ENCODE results near the gene SRP72.
"Not testable (repeated sequence)": the region's sequence is repeated elsewhere in the genome, so short reads cannot be mapped to it uniquely, and the experiment has no call there.

Gene SRP72

DNA sequence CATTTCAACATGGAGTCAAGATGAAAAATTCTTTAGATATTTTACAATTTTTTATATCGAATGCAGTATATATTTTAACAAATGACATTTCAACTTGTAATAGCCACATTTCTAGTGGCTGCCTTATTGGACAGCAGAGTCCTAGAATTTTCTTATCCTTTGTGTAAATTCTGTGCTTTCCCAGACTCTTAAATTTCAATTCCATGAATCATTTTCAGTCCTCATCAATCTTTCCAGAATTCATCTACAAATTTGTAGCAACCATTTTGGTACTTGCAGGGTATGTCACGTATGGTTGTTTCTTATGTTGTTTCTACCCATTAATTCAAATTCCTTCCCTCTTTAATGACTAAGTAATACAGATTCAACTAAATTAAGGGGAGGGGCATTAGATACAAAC, 28.7 kb upstream of the SRP72 start:
- no peak overlapping the region for H2AK5ac ChIP-seq (ENCODE audit: low read length)
- no peak overlapping the region for H4K8ac ChIP-seq (ENCODE audit: low read depth, low read length)
- peaks cover 2% of the 10 kb centered on the region for H3K79me1 ChIP-seq (ENCODE audit: low read length)
- H3K4me1 ChIP-seq (ENCODE audit: control insufficient read depth, low read depth, low read length) = peaks cover 2% of the 10 kb centered on the region
- H2BK5ac ChIP-seq (ENCODE audit: low read length) = no peak overlapping the region
- no peak overlapping the region for H3K4me3 ChIP-seq (ENCODE audit: low read length)
- no peak for DNase-seq
- no peak overlapping the region for H3K23ac ChIP-seq (ENCODE audit: low read length)
- 100% methylated on average over 1 of the region's 2 CpGs for WGBS (ENCODE audit: extremely low coverage, insufficient coverage, low lambda C conversion rate)
- no peak overlapping the region for H4K5ac ChIP-seq (ENCODE audit: low read length)
- peaks cover 74% of the 10 kb centered on the region for H3K79me2 ChIP-seq (ENCODE audit: control insufficient read depth, insufficient read depth, low read length)
- no peak overlapping the region for H3K56ac ChIP-seq (ENCODE audit: low read length)
- no peak overlapping the region for H3K27ac ChIP-seq (ENCODE audit: low read depth, low read length)
- no peak overlapping the region for H2BK120ac ChIP-seq (ENCODE audit: low read depth, low read length)
- no peak overlapping the region for H3K9ac ChIP-seq (ENCODE audit: low read length)
- no peaks in the 10 kb centered on the region for H3K27me3 ChIP-seq (ENCODE audit: insufficient read depth, low read length, poor library complexity)
- H2BK15ac ChIP-seq (replicated peaks; ENCODE audit: low read depth) = no peak overlapping the region
- no peak overlapping the region for H3K18ac ChIP-seq (ENCODE audit: low read length)
- no peak overlapping the region for H3K4me2 ChIP-seq (ENCODE audit: low read length)
- peaks cover 1% of the 10 kb centered on the region for H3K36me3 ChIP-seq (ENCODE audit: control insufficient read depth, insufficient read depth, low read length)
- no peak overlapping the region for H3K4ac ChIP-seq (ENCODE audit: low read depth, low read length)

DNA sequence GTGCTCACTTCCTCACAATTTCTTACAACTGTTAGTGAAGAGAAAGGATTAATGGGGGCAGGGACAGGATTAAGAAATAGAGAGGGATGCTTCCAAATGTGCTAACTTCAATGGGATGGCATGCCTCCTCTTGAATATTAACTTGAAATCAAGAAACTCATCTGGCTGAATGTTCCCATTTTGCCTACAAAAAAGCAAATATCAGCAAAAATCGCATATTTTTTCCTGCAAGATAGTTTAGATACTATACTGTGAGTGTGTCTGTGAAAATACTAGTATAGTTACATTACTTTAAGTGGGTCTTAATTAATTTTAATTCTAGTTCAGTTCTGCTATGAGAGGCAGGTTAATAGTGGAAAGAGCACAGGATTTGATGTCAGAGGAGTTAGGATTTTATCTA, 26.4 kb upstream of the SRP72 start:
- H3K27me3 ChIP-seq (ENCODE audit: insufficient read depth, low read length, poor library complexity) = no peaks in the 10 kb centered on the region
- no peak overlapping the region for H3K18ac ChIP-seq (ENCODE audit: low read length)
- no peak overlapping the region for H3K56ac ChIP-seq (ENCODE audit: low read length)
- H4K8ac ChIP-seq (ENCODE audit: low read depth, low read length) = no peak overlapping the region
- no peak overlapping the region for H4K5ac ChIP-seq (ENCODE audit: low read length)
- H3K9ac ChIP-seq (ENCODE audit: low read length) = no peak overlapping the region
- peaks cover 67% of the 10 kb centered on the region for H3K79me2 ChIP-seq (ENCODE audit: control insufficient read depth, insufficient read depth, low read length)
- DNase-seq = no peak
- H3K23ac ChIP-seq (ENCODE audit: low read length) = no peak overlapping the region
- no peak overlapping the region for H2BK5ac ChIP-seq (ENCODE audit: low read length)
- no peak overlapping the region for H2BK120ac ChIP-seq (ENCODE audit: low read depth, low read length)
- H3K4me3 ChIP-seq (ENCODE audit: low read length) = no peak overlapping the region
- peaks cover 2% of the 10 kb centered on the region for H3K79me1 ChIP-seq (ENCODE audit: low read length)
- H3K27ac ChIP-seq (ENCODE audit: low read depth, low read length) = no peak overlapping the region
- H3K36me3 ChIP-seq (ENCODE audit: control insufficient read depth, insufficient read depth, low read length) = peaks cover 1% of the 10 kb centered on the region
- H2BK15ac ChIP-seq (replicated peaks; ENCODE audit: low read depth) = no peak overlapping the region
- no peak overlapping the region for H2AK5ac ChIP-seq (ENCODE audit: low read length)
- H3K4ac ChIP-seq (ENCODE audit: low read depth, low read length) = no peak overlapping the region
- WGBS (ENCODE audit: extremely low coverage, insufficient coverage, low lambda C conversion rate) = no CpG with 5 or more reads among the region's 1 CpG
- H3K4me1 ChIP-seq (ENCODE audit: control insufficient read depth, low read depth, low read length) = peaks cover 2% of the 10 kb centered on the region
- H3K4me2 ChIP-seq (ENCODE audit: low read length) = no peak overlapping the region

GRCh38 chr4:56444719-56445118, 22.7 kb upstream of the SRP72 start:
- Histone ChIP-seq H2AK5ac (ENCODE audit: low read length) (no peak overlapping the region), H4K8ac (ENCODE audit: low read depth, low read length) (no peak overlapping the region), H3K4ac (ENCODE audit: low read depth, low read length) (no peak overlapping the region), H3K4me1 (ENCODE audit: control insufficient read depth, low read depth, low read length) (peaks cover 2% of the 10 kb centered on the region), H3K56ac (ENCODE audit: low read length) (no peak overlapping the region), H3K36me3 (ENCODE audit: control insufficient read depth, insufficient read depth, low read length) (peaks cover 3% of the 10 kb centered on the region), H4K5ac (ENCODE audit: low read length) (no peak overlapping the region), H3K79me2 (ENCODE audit: control insufficient read depth, insufficient read depth, low read length) (peaks cover 33% of the 10 kb centered on the region), H3K18ac (ENCODE audit: low read length) (no peak overlapping the region), H3K4me2 (ENCODE audit: low read length) (no peak overlapping the region), H2BK120ac (ENCODE audit: low read depth, low read length) (no peak overlapping the region), H3K9ac (ENCODE audit: low read length) (no peak overlapping the region), H3K79me1 (ENCODE audit: low read length) (peaks cover 2% of the 10 kb centered on the region), H3K23ac (ENCODE audit: low read length) (no peak overlapping the region), H2BK15ac (replicated peaks; ENCODE audit: low read depth) (no peak overlapping the region), H3K27ac (ENCODE audit: low read depth, low read length) (no peak overlapping the region), H3K27me3 (ENCODE audit: insufficient read depth, low read length, poor library complexity) (no peaks in the 10 kb centered on the region), H2BK5ac (ENCODE audit: low read length) (no peak overlapping the region), H3K4me3 (ENCODE audit: low read length) (no peak overlapping the region)
- DNase-seq = no peak
- no CpG with 5 or more reads among the region's 2 CpGs for WGBS (ENCODE audit: extremely low coverage, insufficient coverage, low lambda C conversion rate)

DNA sequence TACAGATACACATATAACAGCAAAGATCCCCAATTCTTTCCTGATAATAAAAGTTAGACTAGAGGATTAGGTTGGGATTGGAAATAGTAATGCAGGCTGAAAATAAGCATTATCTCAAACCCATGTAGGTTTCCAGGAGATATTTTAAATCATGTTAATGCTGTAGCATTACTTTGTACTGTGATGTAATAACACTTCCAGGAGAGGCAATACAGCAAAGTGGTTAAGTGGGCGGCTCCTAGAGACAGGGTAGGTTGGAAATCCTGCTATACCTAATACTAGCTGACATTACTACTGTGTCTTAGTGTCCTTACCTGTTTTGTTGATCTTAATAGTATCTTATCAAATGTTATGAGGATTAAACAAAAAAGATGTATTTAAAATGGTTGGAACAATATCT, 21.7 kb upstream of the SRP72 start:
- Histone ChIP-seq H2BK15ac (replicated peaks; ENCODE audit: low read depth) (no peak overlapping the region), H3K27ac (ENCODE audit: low read depth, low read length) (no peak overlapping the region), H4K5ac (ENCODE audit: low read length) (no peak overlapping the region), H3K9ac (ENCODE audit: low read length) (no peak overlapping the region), H2BK120ac (ENCODE audit: low read depth, low read length) (no peak overlapping the region), H3K18ac (ENCODE audit: low read length) (no peak overlapping the region), H2BK5ac (ENCODE audit: low read length) (no peak overlapping the region), H3K4me3 (ENCODE audit: low read length) (no peak overlapping the region), H3K4ac (ENCODE audit: low read depth, low read length) (no peak overlapping the region), H3K36me3 (ENCODE audit: control insufficient read depth, insufficient read depth, low read length) (peaks cover 3% of the 10 kb centered on the region), H3K79me1 (ENCODE audit: low read length) (peaks cover 2% of the 10 kb centered on the region), H4K8ac (ENCODE audit: low read depth, low read length) (no peak overlapping the region), H3K79me2 (ENCODE audit: control insufficient read depth, insufficient read depth, low read length) (peaks cover 23% of the 10 kb centered on the region), H3K4me2 (ENCODE audit: low read length) (no peak overlapping the region), H3K23ac (ENCODE audit: low read length) (no peak overlapping the region), H3K27me3 (ENCODE audit: insufficient read depth, low read length, poor library complexity) (no peaks in the 10 kb centered on the region), H3K56ac (ENCODE audit: low read length) (no peak overlapping the region), H2AK5ac (ENCODE audit: low read length) (no peak overlapping the region), H3K4me1 (ENCODE audit: control insufficient read depth, low read depth, low read length) (no peaks in the 10 kb centered on the region)
- WGBS (ENCODE audit: extremely low coverage, insufficient coverage, low lambda C conversion rate) = no CpG with 5 or more reads among the region's 1 CpG
- no peak for DNase-seq

GRCh38 chr4:56448301-56448700, 19.1 kb upstream of the SRP72 start:
- no peak for DNase-seq
- H3K27ac ChIP-seq (ENCODE audit: low read depth, low read length) = no peak overlapping the region
- no peaks in the 10 kb centered on the region for H3K79me1 ChIP-seq (ENCODE audit: low read length)
- no peak overlapping the region for H4K8ac ChIP-seq (ENCODE audit: low read depth, low read length)
- peaks cover 5% of the 10 kb centered on the region for H3K79me2 ChIP-seq (ENCODE audit: control insufficient read depth, insufficient read depth, low read length)
- no peak overlapping the region for H2BK5ac ChIP-seq (ENCODE audit: low read length)
- no peak overlapping the region for H2BK15ac ChIP-seq (replicated peaks; ENCODE audit: low read depth)
- H2BK120ac ChIP-seq (ENCODE audit: low read depth, low read length) = no peak overlapping the region
- H3K4me1 ChIP-seq (ENCODE audit: control insufficient read depth, low read depth, low read length) = no peaks in the 10 kb centered on the region
- no peak overlapping the region for H3K9ac ChIP-seq (ENCODE audit: low read length)
- H3K4ac ChIP-seq (ENCODE audit: low read depth, low read length) = no peak overlapping the region
- H3K4me2 ChIP-seq (ENCODE audit: low read length) = no peak overlapping the region
- H3K4me3 ChIP-seq (ENCODE audit: low read length) = no peak overlapping the region
- peaks cover 1% of the 10 kb centered on the region for H3K36me3 ChIP-seq (ENCODE audit: control insufficient read depth, insufficient read depth, low read length)
- no peak overlapping the region for H3K56ac ChIP-seq (ENCODE audit: low read length)
- no peak overlapping the region for H3K18ac ChIP-seq (ENCODE audit: low read length)
- no peak overlapping the region for H2AK5ac ChIP-seq (ENCODE audit: low read length)
- H3K23ac ChIP-seq (ENCODE audit: low read length) = no peak overlapping the region
- H4K5ac ChIP-seq (ENCODE audit: low read length) = no peak overlapping the region
- no peaks in the 10 kb centered on the region for H3K27me3 ChIP-seq (ENCODE audit: insufficient read depth, low read length, poor library complexity)

GRCh38 chr4:56449475-56449874, 17.9 kb upstream of the SRP72 start:
- not testable (repeated sequence) for H3K36me3 ChIP-seq (ENCODE audit: control insufficient read depth, insufficient read depth, low read length); H3K23ac ChIP-seq (ENCODE audit: low read length)

More at GRCh38 chr4:56449475-56449874, 17.9 kb upstream of the SRP72 start:
- not testable (repeated sequence) for H4K5ac ChIP-seq (ENCODE audit: low read length); H3K27me3 ChIP-seq (ENCODE audit: insufficient read depth, low read length, poor library complexity); H3K9ac ChIP-seq (ENCODE audit: low read length); H2AK5ac ChIP-seq (ENCODE audit: low read length); H2BK120ac ChIP-seq (ENCODE audit: low read depth, low read length); H2BK5ac ChIP-seq (ENCODE audit: low read length); H3K79me2 ChIP-seq (ENCODE audit: control insufficient read depth, insufficient read depth, low read length); H3K56ac ChIP-seq (ENCODE audit: low read length); H2BK15ac ChIP-seq (replicated peaks; ENCODE audit: low read depth); DNase-seq; H3K4me1 ChIP-seq (ENCODE audit: control insufficient read depth, low read depth, low read length); H3K79me1 ChIP-seq (ENCODE audit: low read length); H3K4me2 ChIP-seq (ENCODE audit: low read length); H3K27ac ChIP-seq (ENCODE audit: low read depth, low read length); H3K4ac ChIP-seq (ENCODE audit: low read depth, low read length); H3K4me3 ChIP-seq (ENCODE audit: low read length); H4K8ac ChIP-seq (ENCODE audit: low read depth, low read length); H3K18ac ChIP-seq (ENCODE audit: low read length)
- no CpG with 5 or more reads among the region's 4 CpGs for WGBS (ENCODE audit: extremely low coverage, insufficient coverage, low lambda C conversion rate)

Data from mesendoderm (in vitro differentiated cells).